ENCODE measurements around the gene FBRS. TPM values are rescaled to one million over a fixed set of nuclear protein-coding genes. Genes with fewer than 3 reads are reported as not detected.
"Not testable (repeated sequence)": the region's sequence is repeated elsewhere in the genome, so short reads cannot be mapped to it uniquely, and the experiment has no call there.

The FBRS gene
- total and polyA plus RNA-seq, 2 donors from 2014 or later, result 26.3 to 66.2 TPM

DNA sequence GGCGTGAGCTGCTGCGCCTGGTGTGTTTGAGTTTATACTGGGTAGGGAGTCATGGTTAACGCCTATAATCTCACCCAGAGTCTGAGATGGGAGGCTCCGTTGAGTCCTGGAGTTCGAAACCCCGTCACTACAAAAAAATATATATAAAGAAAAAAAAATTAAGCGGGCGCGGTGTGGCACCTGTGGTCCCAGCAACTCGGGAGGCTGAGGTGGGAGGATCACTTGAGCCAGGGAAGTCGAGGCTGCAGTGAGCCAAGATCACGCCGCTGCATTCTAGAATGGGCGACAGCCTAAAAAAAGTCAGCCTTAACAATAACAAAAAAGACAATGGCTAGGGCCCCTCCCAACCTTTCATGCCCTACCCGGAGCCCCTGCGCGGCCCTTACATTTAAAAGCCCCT is 24.7 kb upstream of the FBRS start:
- Histone ChIP-seq H3K4me1 (ENCODE audit: control insufficient read depth in 2 of 3, insufficient read depth in 2 of 3, low read depth in 1 of 3, low read length in 3 of 3) (peaks cover 0 to 3% (median 0%) of the 10 kb centered on the region in 3 donors), H3K9ac (ENCODE audit: low read length in 3 of 3) (peak overlapping the region; percentile 75 to 84 (median 81)), H3K9me3 (ENCODE audit: control insufficient read depth in 2 of 3, insufficient read depth in 1 of 3, low read length in 3 of 3) (no peaks in the 10 kb centered on the region), H3K36me3 (ENCODE audit: control insufficient read depth in 2 of 3, insufficient read depth in 3 of 3, low read length in 3 of 3) (no peaks in the 10 kb centered on the region), H3K27ac (ENCODE audit: low read depth in 2 of 2, low read length in 2 of 2) (peak overlapping the region; percentile 74 to 94), H3K27me3 (ENCODE audit: control insufficient read depth, insufficient read depth, low read length) (no peaks in the 10 kb centered on the region), H3K4me3 (ENCODE audit: low read length in 3 of 3) (peak overlapping the region; percentile 75 to 94 (median 92))
- no peak for FAIRE-seq
- intact Hi-C loops (cut with DNase I), result no loop called here
- DNase-seq, result no peak
- TF ChIP-seq, protein P1, sequence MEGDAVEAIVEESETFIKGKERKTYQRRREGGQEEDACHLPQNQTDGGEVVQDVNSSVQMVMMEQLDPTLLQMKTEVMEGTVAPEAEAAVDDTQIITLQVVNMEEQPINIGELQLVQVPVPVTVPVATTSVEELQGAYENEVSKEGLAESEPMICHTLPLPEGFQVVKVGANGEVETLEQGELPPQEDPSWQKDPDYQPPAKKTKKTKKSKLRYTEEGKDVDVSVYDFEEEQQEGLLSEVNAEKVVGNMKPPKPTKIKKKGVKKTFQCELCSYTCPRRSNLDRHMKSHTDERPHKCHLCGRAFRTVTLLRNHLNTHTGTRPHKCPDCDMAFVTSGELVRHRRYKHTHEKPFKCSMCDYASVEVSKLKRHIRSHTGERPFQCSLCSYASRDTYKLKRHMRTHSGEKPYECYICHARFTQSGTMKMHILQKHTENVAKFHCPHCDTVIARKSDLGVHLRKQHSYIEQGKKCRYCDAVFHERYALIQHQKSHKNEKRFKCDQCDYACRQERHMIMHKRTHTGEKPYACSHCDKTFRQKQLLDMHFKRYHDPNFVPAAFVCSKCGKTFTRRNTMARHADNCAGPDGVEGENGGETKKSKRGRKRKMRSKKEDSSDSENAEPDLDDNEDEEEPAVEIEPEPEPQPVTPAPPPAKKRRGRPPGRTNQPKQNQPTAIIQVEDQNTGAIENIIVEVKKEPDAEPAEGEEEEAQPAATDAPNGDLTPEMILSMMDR (IDR thresholded peaks at IDR 0.05; ENCODE audit: borderline replicate concordance, extremely low read depth, insufficient read depth), result no peak

- Histone ChIP-seq H3K27me3 (ENCODE audit: control insufficient read depth, insufficient read depth, low read length) (no peaks in the 10 kb centered on the region), H3K36me3 (ENCODE audit: control insufficient read depth in 2 of 3, insufficient read depth in 3 of 3, low read length in 3 of 3) (no peaks in the 10 kb centered on the region), H3K9me3 (ENCODE audit: control insufficient read depth in 2 of 3, insufficient read depth in 1 of 3, low read length in 3 of 3) (no peaks in the 10 kb centered on the region), H3K9ac (ENCODE audit: low read length in 3 of 3) (no peak overlapping the region), H3K4me1 (ENCODE audit: control insufficient read depth in 2 of 3, insufficient read depth in 2 of 3, low read depth in 1 of 3, low read length in 3 of 3) (peaks cover 0 to 3% (median 0%) of the 10 kb centered on the region in 3 donors), H3K4me3 (ENCODE audit: low read length in 3 of 3) (no peak overlapping the region), H3K27ac (ENCODE audit: low read depth in 2 of 2, low read length in 2 of 2) (no peak overlapping the region)
- TF ChIP-seq, protein P1 (IDR thresholded peaks at IDR 0.05; ENCODE audit: borderline replicate concordance, extremely low read depth, insufficient read depth), result no peak
- FAIRE-seq (no peak), DNase-seq (no peak)
- intact Hi-C loops (cut with DNase I), result no loop called here
Observed at GRCh38 chr16:30636599-30636998, 21.6 kb upstream of the FBRS start.

- H3K36me3 ChIP-seq (ENCODE audit: control insufficient read depth in 2 of 3, insufficient read depth in 3 of 3, low read length in 3 of 3); FAIRE-seq; H3K4me1 ChIP-seq (ENCODE audit: control insufficient read depth in 2 of 3, insufficient read depth in 2 of 3, low read depth in 1 of 3, low read length in 3 of 3); H3K4me3 ChIP-seq (ENCODE audit: low read length in 3 of 3); H3K27ac ChIP-seq (ENCODE audit: low read depth in 2 of 2, low read length in 2 of 2); intact Hi-C loops (cut with DNase I); H3K27me3 ChIP-seq (ENCODE audit: control insufficient read depth, insufficient read depth, low read length); H3K9ac ChIP-seq (ENCODE audit: low read length in 3 of 3); DNase-seq; H3K9me3 ChIP-seq (ENCODE audit: control insufficient read depth in 2 of 3, insufficient read depth in 1 of 3, low read length in 3 of 3): not testable (repeated sequence)
Observed at GRCh38 chr16:30637139-30637538, 21.1 kb upstream of the FBRS start.

- FAIRE-seq (no peak), DNase-seq (peak in 3 of 5 donors; percentile 27 to 69 (median 49))
- H3K36me3 ChIP-seq (ENCODE audit: control insufficient read depth in 2 of 3, insufficient read depth in 3 of 3, low read length in 3 of 3), result no peaks in the 10 kb centered on the region
- H3K9ac ChIP-seq (ENCODE audit: low read length in 3 of 3), result no peak overlapping the region
- H3K9me3 ChIP-seq (ENCODE audit: control insufficient read depth in 2 of 3, insufficient read depth in 1 of 3, low read length in 3 of 3), result no peaks in the 10 kb centered on the region
- TF ChIP-seq, protein P1 (IDR thresholded peaks at IDR 0.05; ENCODE audit: borderline replicate concordance, extremely low read depth, insufficient read depth), result peak; percentile 10
- peaks cover 0 to 3% (median 0%) of the 10 kb centered on the region in 3 donors for H3K4me1 ChIP-seq (ENCODE audit: control insufficient read depth in 2 of 3, insufficient read depth in 2 of 3, low read depth in 1 of 3, low read length in 3 of 3)
- intact Hi-C loops (cut with DNase I), result no loop called here
- no peaks in the 10 kb centered on the region for H3K27me3 ChIP-seq (ENCODE audit: control insufficient read depth, insufficient read depth, low read length)
- no peak overlapping the region for H3K27ac ChIP-seq (ENCODE audit: low read depth in 2 of 2, low read length in 2 of 2)
- no peak overlapping the region for H3K4me3 ChIP-seq (ENCODE audit: low read length in 3 of 3)
Observed at GRCh38 chr16:30637944-30638343, 20.3 kb upstream of the FBRS start.
